GM12878 (cell line): Measurements from ENCODE around the gene ACSL1. TPM values are rescaled to one million over a fixed set of nuclear protein-coding genes. Genes with fewer than 3 reads are reported as not detected.

Source experiments
- BHLHE40 ChIP-seq, 2 experiments: fragments of 450-650 bp in 1 of 2; IDR thresholded peaks; 2 replicates each; pipeline ENCODE4 v1.6.1; 2011 to 2017; ENCODE audit warnings: low read depth in 2 of 2, borderline replicate concordance in 1 of 2, improper control_type of control experiment in 1 of 2, low read length in 1 of 2, mild to moderate bottlenecking in 1 of 2
- CEBPB ChIP-seq, 2 experiments: fragments of 150-350 bp in 1 of 2; IDR thresholded peaks; 2 replicates each; pipeline ENCODE4 v1.6.1; 2012 to 2014; ENCODE audit warnings: low read depth in 2 of 2, low read length in 2 of 2, borderline replicate concordance in 1 of 2, inconsistent platforms in 1 of 2
- CHD2 ChIP-seq: IDR thresholded peaks from 2 replicates; pipeline ENCODE4 v1.6.1; 2011; ENCODE audit warnings: low read depth, low read length, improper control_type of control experiment, borderline replicate concordance
- EED ChIP-seq: sonication (generic); IDR thresholded peaks from 2 replicates; pipeline ENCODE4 v1.6.1; 2016; ENCODE audit warnings: antibody characterized with exemption, low read depth
- EP300 ChIP-seq, 2 experiments: fragments of 150-350 bp in 1 of 2; IDR thresholded peaks; 2 replicates each; pipeline ENCODE4 v1.6.1; 2011 to 2012; ENCODE audit warnings: low read depth in 2 of 2, low read length in 2 of 2, borderline replicate concordance in 1 of 2, improper control_type of control experiment in 1 of 2, inconsistent platforms in 1 of 2; ENCODE audit not compliant: control insufficient read depth in 1 of 2
- ETV6 ChIP-seq, 2 experiments: fragments of 450-650 bp in 1 of 2; IDR thresholded peaks in 1 of 2; conservative IDR thresholded peaks in 1 of 2; 2 replicates each; pipeline ENCODE4 v1.6.1; 2014; ENCODE audit warnings: antibody characterized with exemption in 1 of 2, borderline replicate concordance in 1 of 2, low read depth in 1 of 2, mild to moderate bottlenecking in 1 of 2, moderate library complexity in 1 of 2
- FOXM1 ChIP-seq: IDR thresholded peaks from 2 replicates; pipeline ENCODE4 v1.6.1; 2012; ENCODE audit warnings: low read depth, mild to moderate bottlenecking, inconsistent platforms, low read length, moderate library complexity
- HDGF ChIP-seq: fragments of 450-650 bp; IDR thresholded peaks from 2 replicates; pipeline ENCODE4 v1.6.1; 2016; ENCODE audit warnings: antibody characterized with exemption
- IRF3 ChIP-seq: fragments of 450-650 bp; IDR thresholded peaks from 2 replicates; pipeline ENCODE4 v1.6.1; 2014; ENCODE audit warnings: mild to moderate bottlenecking
- KLF5 ChIP-seq: fragments of 450-650 bp; IDR thresholded peaks from 2 replicates; pipeline ENCODE4 v1.6.1; 2014; ENCODE audit warnings: mild to moderate bottlenecking; ENCODE audit not compliant: partially characterized antibody
- MEF2A ChIP-seq: IDR thresholded peaks from 2 replicates; pipeline ENCODE4 v1.6.1; 2011; ENCODE audit warnings: low read depth, mild to moderate bottlenecking, low read length, moderate library complexity; ENCODE audit not compliant: insufficient read depth
- MYC ChIP-seq: IDR thresholded peaks from 2 replicates; pipeline ENCODE4 v1.6.1; 2011; ENCODE audit warnings: mild to moderate bottlenecking, low read length, moderate library complexity, inconsistent platforms; ENCODE audit not compliant: insufficient read depth, insufficient replicate concordance, insufficient read length, severe bottlenecking
- NBN ChIP-seq: fragments of 450-650 bp; IDR thresholded peaks from 2 replicates; pipeline ENCODE4 v1.6.1; 2016
- PBX3 ChIP-seq: IDR thresholded peaks from 2 replicates; pipeline ENCODE4 v1.6.1; 2011; ENCODE audit warnings: mild to moderate bottlenecking, low read depth, low read length, moderate library complexity; ENCODE audit not compliant: insufficient replicate concordance
- POLR2AphosphoS5 ChIP-seq: IDR thresholded peaks from 2 replicates; pipeline ENCODE4 v1.6.1; 2011; ENCODE audit warnings: mild to moderate bottlenecking, low read length, inconsistent platforms
- RB1 ChIP-seq: fragments of 450-650 bp; formaldehyde crosslinking; IDR thresholded peaks from 2 replicates; pipeline ENCODE4 v1.6.1; 2017; ENCODE audit warnings: mild to moderate bottlenecking, borderline replicate concordance
- SMAD5 ChIP-seq: IDR thresholded peaks from 2 replicates; pipeline ENCODE4 v1.6.1; 2016; ENCODE audit warnings: antibody characterized with exemption, low read depth
- SPI1 ChIP-seq: IDR thresholded peaks from 2 replicates; pipeline ENCODE4 v1.6.1; 2011; ENCODE audit warnings: low read depth, mild to moderate bottlenecking, low read length, moderate library complexity, borderline replicate concordance; ENCODE audit not compliant: insufficient read depth
- SRF ChIP-seq, 2 experiments: IDR thresholded peaks; 2 replicates each; pipeline ENCODE4 v1.6.1; 2011; ENCODE audit warnings: low read depth in 2 of 2, low read length in 2 of 2, mild to moderate bottlenecking in 1 of 2, moderate library complexity in 1 of 2
- SUZ12 ChIP-seq: fragments of 200-600 bp; sonication (generic); IDR thresholded peaks from one replicate; pipeline ENCODE4 v1.6.1; 2018; ENCODE audit warnings: antibody characterized with exemption, mild to moderate bottlenecking; ENCODE audit not compliant: unreplicated experiment
- TAF1 ChIP-seq: IDR thresholded peaks from 2 replicates; pipeline ENCODE4 v1.6.1; 2011; ENCODE audit warnings: mild to moderate bottlenecking, low read depth, low read length, borderline replicate concordance
- TARDBP ChIP-seq: IDR thresholded peaks from 2 replicates; pipeline ENCODE4 v1.6.1; 2016; ENCODE audit warnings: borderline replicate concordance
- USF1 ChIP-seq: IDR thresholded peaks from 2 replicates; pipeline ENCODE4 v1.6.1; 2011; ENCODE audit warnings: borderline replicate concordance, low read depth, mild to moderate bottlenecking, moderate library complexity, mixed read lengths, low read length; ENCODE audit not compliant: insufficient read depth; ENCODE audit errors: extremely low read length
- ZNF24 ChIP-seq: fragments of 450-650 bp; IDR thresholded peaks from 2 replicates; pipeline ENCODE4 v1.6.1; 2017; ENCODE audit warnings: antibody characterized with exemption, mild to moderate bottlenecking
- polyA plus RNA-seq, 11 experiments: library from polyadenylated mRNA; depleted of rRNA in 4 of 11; unstranded in 6 of 11; stranded (reverse) in 5 of 11; fragments of >200 nt; fragmentation: Nextera tagmentation in 4 of 11; fragmentation: Illumina TruSeq in 1 of 11; extraction: Ambion mirVana in 4 of 11; extraction: Trizol in 1 of 11; gene quantifications; 1 replicate in 1 of 11; 2 replicates in 10 of 11; pipeline versions ENCODE4 v1.2.1 to v1.2.3, GENCODE V29; 2011 to 2016; ENCODE audit warnings: inconsistent platforms in 2 of 11, missing spikeins in 2 of 11, low read depth in 1 of 11
- total RNA-seq, 4 experiments: library from RNA; depleted of rRNA in 3 of 4; stranded (reverse); fragments of >200 nt in 3 of 4; fragmentation: Illumina TruSeq in 1 of 4; extraction: Trizol in 1 of 4; gene quantifications; 2 replicates each; pipeline versions ENCODE4 v1.2.1 to v1.2.3, GENCODE V29; 2013 to 2021

ACSL1 gene
- total and polyA plus RNA-seq, 10 of the 15 experiments (the other 5 are each of a cell fraction or from before 2014, with no cell fraction given): 30.7 to 68.1 (median 58.7) TPM

- TF ChIP-seq EED (peak; percentile 89), SRF (IDR thresholded peaks at IDR 0.05; ENCODE audit: low read depth in 2 of 2, low read length in 2 of 2) (no peak), CHD2 (no peak), PBX3 (no peak), ZNF24 (no peak), CEBPB (IDR thresholded peaks at IDR 0.05; ENCODE audit: borderline replicate concordance in 1 of 2, low read depth in 2 of 2, low read length in 2 of 2) (no peak), BHLHE40 (IDR thresholded peaks at IDR 0.05; ENCODE audit: borderline replicate concordance in 1 of 2, low read depth in 2 of 2, low read length in 1 of 2) (no peak; a peak in 1 of 4 replicates), KLF5 (no peak), MYC (no peak), SMAD5 (no peak), POLR2AphosphoS5 (no peak; the same call in 1 of the 2 replicates), SPI1 (no peak), FOXM1 (peak; percentile 72; the same call in 1 of the 2 replicates), IRF3 (no peak), ETV6 (conservative IDR thresholded peaks at IDR 0.05 in 1 of 2, IDR thresholded peaks at IDR 0.05 in 1 of 2; ENCODE audit: borderline replicate concordance in 1 of 2, low read depth in 1 of 2) (no peak), SUZ12 (no peak), NBN (no peak), MEF2A (no peak), HDGF (no peak), USF1 (no peak), TARDBP (no peak), RB1 (no peak), EP300 (IDR thresholded peaks at IDR 0.05; ENCODE audit: borderline replicate concordance in 1 of 2, control insufficient read depth in 1 of 2, low read depth in 2 of 2, low read length in 2 of 2) (peak in 1 of 2 experiments; percentile 78; a peak in 1 of 4 replicates), TAF1 (peak; percentile 39; the same call in 1 of the 2 replicates)
Measured at GRCh38 chr4:184824081-184824775, 1.5 kb downstream of the ACSL1 start (continued).
